ENCODE data around the gene DDIT4.
"Not testable (repeated sequence)": the region's sequence is repeated elsewhere in the genome, so short reads cannot be mapped to it uniquely, and the experiment has no call there.

Gene DDIT4

GRCh38 chr10:72264536-72264935 is 9.2 kb upstream of the DDIT4 start:
- no peak for DNase-seq
- Histone ChIP-seq H3K36me3 (no peaks in the 10 kb centered on the region), H3K27me3 (ENCODE audit: insufficient read depth, low read depth, severe bottlenecking) (no peaks in the 10 kb centered on the region), H3K27ac (no peak overlapping the region), H3K4me3 (ENCODE audit: low read depth, low read length) (no peak overlapping the region), H3K9me3 (ENCODE audit: severe bottlenecking) (peaks cover 2% of the 10 kb centered on the region)
- TF ChIP-seq CTCF (IDR thresholded peaks at IDR 0.05; ENCODE audit: low read depth, low read length): no peak

DNA sequence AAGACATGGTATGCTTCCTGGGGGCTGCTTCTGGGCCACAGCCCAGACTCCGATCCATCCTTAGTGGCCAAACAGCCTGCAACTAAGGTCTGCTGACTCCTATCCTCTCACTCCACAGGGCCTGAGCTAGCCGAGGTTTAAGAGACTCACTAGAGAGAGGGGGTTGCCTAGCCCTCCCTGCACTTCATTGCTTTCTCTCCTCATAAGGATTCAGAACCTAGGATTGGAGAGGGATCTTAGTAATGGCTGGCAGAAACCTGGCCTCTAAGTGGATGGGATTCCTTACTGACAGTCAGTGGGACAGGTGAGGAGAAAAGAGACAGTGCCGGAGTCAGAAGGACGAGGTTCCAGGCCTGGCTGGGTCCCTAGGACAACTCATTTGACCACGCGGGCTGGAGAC is 8.2 kb upstream of the DDIT4 start:
- H3K27me3 ChIP-seq (ENCODE audit: insufficient read depth, low read depth, severe bottlenecking): no peaks in the 10 kb centered on the region
- no peaks in the 10 kb centered on the region for H3K36me3 ChIP-seq
- TF ChIP-seq CTCF (IDR thresholded peaks at IDR 0.05; ENCODE audit: low read depth, low read length): no peak
- no peak overlapping the region for H3K4me3 ChIP-seq (ENCODE audit: low read depth, low read length)
- no peak overlapping the region for H3K27ac ChIP-seq
- no peak for DNase-seq
- H3K9me3 ChIP-seq (ENCODE audit: severe bottlenecking): peaks cover 2% of the 10 kb centered on the region

- Histone ChIP-seq H3K9me3 (ENCODE audit: severe bottlenecking) (peaks cover 2% of the 10 kb centered on the region), H3K27ac (no peak overlapping the region), H3K36me3 (no peaks in the 10 kb centered on the region), H3K4me3 (ENCODE audit: low read depth, low read length) (no peak overlapping the region), H3K27me3 (ENCODE audit: insufficient read depth, low read depth, severe bottlenecking) (no peaks in the 10 kb centered on the region)
- TF ChIP-seq CTCF (IDR thresholded peaks at IDR 0.05; ENCODE audit: low read depth, low read length): no peak
- no peak for DNase-seq
These were observed 7.5 kb upstream of the DDIT4 start for GRCh38 chr10:72265990-72266865.

GRCh38 chr10:72267381-72267780 is 6.3 kb upstream of the DDIT4 start:
- Histone ChIP-seq H3K4me3 (ENCODE audit: low read depth, low read length) (no peak overlapping the region), H3K36me3 (no peaks in the 10 kb centered on the region), H3K9me3 (ENCODE audit: severe bottlenecking) (peaks cover 2% of the 10 kb centered on the region), H3K27ac (no peak overlapping the region), H3K27me3 (ENCODE audit: insufficient read depth, low read depth, severe bottlenecking) (no peaks in the 10 kb centered on the region)
- DNase-seq: no peak
- no peak for TF ChIP-seq CTCF (IDR thresholded peaks at IDR 0.05; ENCODE audit: low read depth, low read length)

- TF ChIP-seq CTCF (IDR thresholded peaks at IDR 0.05; ENCODE audit: low read depth, low read length): no peak
These were observed 5.8 kb upstream of the DDIT4 start for GRCh38 chr10:72267819-72268399.

DNA sequence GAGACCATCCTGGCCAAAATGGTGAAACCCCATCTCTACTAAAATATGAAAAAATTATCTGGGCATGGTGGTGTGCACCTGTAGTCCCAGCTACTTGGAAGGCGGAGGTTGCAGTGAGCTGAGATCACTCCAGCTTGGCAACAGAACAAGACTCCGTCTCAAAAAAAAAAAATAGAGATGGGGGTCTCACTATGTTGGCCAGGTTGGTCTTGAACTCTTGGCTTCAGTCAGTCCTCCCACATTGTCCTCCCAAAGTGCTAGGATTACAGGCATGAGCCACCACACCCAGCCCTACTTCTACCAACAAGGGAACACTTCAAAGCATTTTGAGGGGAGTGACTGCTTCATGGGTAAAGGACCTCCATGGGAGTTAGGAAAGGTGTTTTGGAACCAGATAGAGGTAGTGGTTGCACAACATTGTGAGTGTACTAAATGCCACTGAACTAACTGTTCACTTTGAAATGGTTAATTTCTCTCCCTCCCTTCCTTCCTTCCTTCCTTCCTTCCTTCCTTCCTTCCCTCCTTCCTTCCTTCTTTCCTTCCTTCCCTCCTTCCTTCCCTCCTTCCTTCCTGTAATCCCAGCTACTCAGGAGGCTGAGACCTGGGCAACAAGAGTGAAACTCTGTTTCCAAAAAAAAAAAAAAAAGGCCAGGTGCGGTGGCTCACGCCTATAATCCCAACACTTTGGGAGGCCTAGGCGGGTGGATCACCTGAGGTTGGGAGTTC is 5.1 kb upstream of the DDIT4 start:
- not testable (repeated sequence) for H3K4me3 ChIP-seq (ENCODE audit: low read depth, low read length); H3K36me3 ChIP-seq; DNase-seq; H3K27me3 ChIP-seq (ENCODE audit: insufficient read depth, low read depth, severe bottlenecking); H3K9me3 ChIP-seq (ENCODE audit: severe bottlenecking); H3K27ac ChIP-seq

More at GRCh38 chr10:72267819-72268399, 5.8 kb upstream of the DDIT4 start:
- Histone ChIP-seq H3K27me3 (ENCODE audit: insufficient read depth, low read depth, severe bottlenecking) (no peaks in the 10 kb centered on the region), H3K27ac (no peak overlapping the region), H3K9me3 (ENCODE audit: severe bottlenecking) (peaks cover 2% of the 10 kb centered on the region), H3K36me3 (no peaks in the 10 kb centered on the region), H3K4me3 (ENCODE audit: low read depth, low read length) (no peak overlapping the region)
- DNase-seq: no peak

Measured in WERI-Rb-1 (cell line).